IMR-90 (cell line): ENCODE measurements around the gene ANXA2. TPM values are rescaled to one million over a fixed set of nuclear protein-coding genes. Genes with fewer than 3 reads are reported as not detected.

Source experiments
- ATAC-seq: fragments of 200-7000 bp; cut with Tn5 transposase; 2 replicates; pipeline ENCODE4 v1.9.1; 2020; ENCODE audit warnings: low read depth, mild to moderate bottlenecking, moderate library complexity
- BruUV-seq: library from RNA; stranded (reverse); fragments of 400-500 nt; replicated peaks from 2 replicates; lab custom pipeline; 2021; lab: Mats Ljungman, UMichigan
- CTCF ChIA-PET: fragments of 300-600 bp; formaldehyde crosslinking; extraction: SDS; loops from one replicate; lab custom pipeline; 2021; ENCODE audit warnings: antibody characterized with exemption; lab: Yijun Ruan, JAX
- POLR2A ChIA-PET: fragments of 300-600 bp; sonication (Branson Sonifier 250); formaldehyde crosslinking; loops from one replicate; lab custom pipeline; 2022; ENCODE audit warnings: antibody characterized with exemption; ENCODE audit not compliant: unreplicated experiment; lab: Charles Lee
- DNase-seq: peaks from one replicate; pipeline ENCODE4 v3.0.0; 2013
- H2AFZ ChIP-seq: replicated peaks from 2 replicates; pipeline ENCODE3; 2013; ENCODE audit warnings: low read length, mild to moderate bottlenecking; ENCODE audit not compliant: poor library complexity
- H2AK5ac ChIP-seq: 2 replicates; pipeline ENCODE4 v1.6.1; 2013; ENCODE audit warnings: low read depth, low read length, inconsistent platforms
- H2AK9ac ChIP-seq: replicated peaks from 2 replicates; pipeline ENCODE3; 2013; ENCODE audit warnings: mild to moderate bottlenecking, low read depth, low read length, moderate library complexity; ENCODE audit not compliant: poor library complexity
- H2BK120ac ChIP-seq: 2 replicates; pipeline ENCODE4 v1.6.1; 2013; ENCODE audit warnings: low read depth, low read length, inconsistent platforms
- H2BK15ac ChIP-seq: 3 replicates; pipeline ENCODE4 v1.6.1; 2013; ENCODE audit warnings: low read depth, low read length, inconsistent platforms
- H2BK20ac ChIP-seq: 2 replicates; pipeline ENCODE4 v1.6.1; 2013; ENCODE audit warnings: low read depth, mild to moderate bottlenecking, inconsistent platforms, low read length, moderate library complexity
- H2BK5ac ChIP-seq: 2 replicates; pipeline ENCODE4 v1.6.1; 2013; ENCODE audit warnings: mild to moderate bottlenecking, low read depth, low read length, inconsistent platforms; ENCODE audit not compliant: poor library complexity, severe bottlenecking
- H3K14ac ChIP-seq: replicated peaks from 2 replicates; pipeline ENCODE4 v1.6.1; 2013; ENCODE audit warnings: low read depth, low read length, inconsistent platforms
- H3K18ac ChIP-seq: 2 replicates; pipeline ENCODE4 v1.6.1; 2013; ENCODE audit warnings: low read depth, low read length, control low read depth
- H3K23ac ChIP-seq: 2 replicates; pipeline ENCODE4 v1.6.1; 2013; ENCODE audit warnings: low read depth, low read length, inconsistent platforms
- H3K27ac ChIP-seq: 2 replicates; pipeline ENCODE4 v1.5.1; 2013; ENCODE audit warnings: mild to moderate bottlenecking, control low read depth, low read length; ENCODE audit not compliant: insufficient read depth
- H3K27me3 ChIP-seq: 2 replicates; pipeline ENCODE4 v1.6.1; 2013; ENCODE audit warnings: low read length; ENCODE audit not compliant: control insufficient read depth, insufficient read depth
- H3K36me3 ChIP-seq: 2 replicates; pipeline ENCODE4 v1.6.1; 2013; ENCODE audit warnings: low read length, mixed read lengths; ENCODE audit not compliant: control insufficient read depth, insufficient read depth
- H3K4ac ChIP-seq: 2 replicates; pipeline ENCODE4 v1.6.1; 2013; ENCODE audit warnings: low read depth, low read length, inconsistent platforms
- H3K4me1 ChIP-seq: 2 replicates; pipeline ENCODE4 v1.6.1; 2013; ENCODE audit warnings: low read length, mixed read lengths; ENCODE audit not compliant: control insufficient read depth, insufficient read depth
- H3K4me2 ChIP-seq: 2 replicates; pipeline ENCODE4 v1.6.1; 2013; ENCODE audit warnings: low read depth, mild to moderate bottlenecking, control low read depth, low read length, moderate library complexity
- H3K4me3 ChIP-seq: 2 replicates; pipeline ENCODE4 v1.5.1; 2013; ENCODE audit warnings: low read depth, mild to moderate bottlenecking, control low read depth, low read length, moderate library complexity; ENCODE audit not compliant: insufficient read depth
- H3K56ac ChIP-seq: 2 replicates; pipeline ENCODE4 v1.6.1; 2013; ENCODE audit warnings: low read length, inconsistent platforms; ENCODE audit not compliant: insufficient read depth; ENCODE audit errors: extremely low read depth
- H3K79me1 ChIP-seq, 2 experiments: 2 replicates each; pipeline ENCODE4 v1.6.1; 2013; ENCODE audit warnings: low read length in 2 of 2, inconsistent platforms in 1 of 2, low read depth in 1 of 2
- H3K9ac ChIP-seq: 2 replicates; pipeline ENCODE4 v1.6.1; 2013; ENCODE audit warnings: low read depth, low read length, control low read depth
- H3K9me1 ChIP-seq: 2 replicates; pipeline ENCODE4 v1.6.1; 2013; ENCODE audit warnings: low read length, inconsistent platforms; ENCODE audit not compliant: insufficient read depth
- H3K9me3 ChIP-seq: 2 replicates; pipeline ENCODE4 v1.6.1; 2013; ENCODE audit warnings: low read length; ENCODE audit not compliant: control insufficient read depth, insufficient read depth
- H4K20me1 ChIP-seq: 2 replicates; pipeline ENCODE4 v1.6.1; 2013; ENCODE audit warnings: low read length, inconsistent platforms; ENCODE audit not compliant: insufficient read depth
- H4K5ac ChIP-seq: 2 replicates; pipeline ENCODE4 v1.6.1; 2013; ENCODE audit warnings: mild to moderate bottlenecking, low read depth, low read length, control low read depth
- H4K8ac ChIP-seq, 2 experiments: 2 replicates each; pipeline ENCODE4 v1.6.1; 2013; ENCODE audit warnings: low read depth in 2 of 2, low read length in 2 of 2, control low read depth in 1 of 2, inconsistent platforms in 1 of 2
- H4K91ac ChIP-seq: 2 replicates; pipeline ENCODE4 v1.6.1; 2013; ENCODE audit warnings: low read depth, low read length, inconsistent platforms; ENCODE audit not compliant: insufficient read depth
- BHLHE40 ChIP-seq: fragments of 150-350 bp; IDR thresholded peaks from 2 replicates; pipeline ENCODE4 v1.6.1; 2016; ENCODE audit warnings: mild to moderate bottlenecking, low read depth, low read length
- CEBPB ChIP-seq: IDR thresholded peaks from 2 replicates; pipeline ENCODE4 v1.6.1; 2012; ENCODE audit warnings: low read depth, low read length, improper control_type of control experiment
- CHD1 ChIP-seq: IDR thresholded peaks from 2 replicates; pipeline ENCODE4 v1.6.1; 2012; ENCODE audit warnings: low read depth, low read length, improper control_type of control experiment
- CTCF ChIP-seq: conservative IDR thresholded peaks from 2 replicates; pipeline ENCODE4 v1.5.1; 2012; ENCODE audit warnings: mild to moderate bottlenecking, low read depth, low read length, improper control_type of control experiment
- ELK1 ChIP-seq: fragments of 150-350 bp; IDR thresholded peaks from 2 replicates; pipeline ENCODE4 v1.6.1; 2016; ENCODE audit warnings: low read depth, mild to moderate bottlenecking, low read length, moderate library complexity, borderline replicate concordance
- FOS ChIP-seq: fragments of 150-350 bp; IDR thresholded peaks from 2 replicates; pipeline ENCODE4 v1.6.1; 2016; ENCODE audit warnings: low read depth, low read length
- MAFK ChIP-seq: IDR thresholded peaks from 2 replicates; pipeline ENCODE4 v1.6.1; 2012; ENCODE audit warnings: low read depth, low read length, improper control_type of control experiment
- MAZ ChIP-seq: IDR thresholded peaks from 2 replicates; pipeline ENCODE4 v1.6.1; 2012; ENCODE audit warnings: low read depth, mild to moderate bottlenecking, low read length, improper control_type of control experiment, moderate library complexity, borderline replicate concordance
- MXI1 ChIP-seq: IDR thresholded peaks from 2 replicates; pipeline ENCODE4 v1.6.1; 2012; ENCODE audit warnings: low read depth, mild to moderate bottlenecking, low read length, moderate library complexity, borderline replicate concordance
- NFE2L2 ChIP-seq: fragments of 150-350 bp; IDR thresholded peaks from 2 replicates; pipeline ENCODE4 v1.6.1; 2016; ENCODE audit warnings: low read depth, mild to moderate bottlenecking, low read length
- POLR2A ChIP-seq: IDR thresholded peaks from 2 replicates; pipeline ENCODE4 v1.6.1; 2012; ENCODE audit warnings: mild to moderate bottlenecking, low read depth, low read length
- RAD21 ChIP-seq: IDR thresholded peaks from 2 replicates; pipeline ENCODE4 v1.6.1; 2012; ENCODE audit warnings: low read length, improper control_type of control experiment
- RCOR1 ChIP-seq: IDR thresholded peaks from 2 replicates; pipeline ENCODE4 v1.6.1; 2012; ENCODE audit warnings: mild to moderate bottlenecking, low read length, improper control_type of control experiment; ENCODE audit not compliant: insufficient replicate concordance
- RFX5 ChIP-seq: IDR thresholded peaks from 2 replicates; pipeline ENCODE4 v1.8.0; 2012; ENCODE audit warnings: low read depth, mild to moderate bottlenecking, low read length, moderate library complexity
- SMC3 ChIP-seq: fragments of 150-350 bp; IDR thresholded peaks from 2 replicates; pipeline ENCODE4 v1.6.1; 2016; ENCODE audit warnings: low read depth, mild to moderate bottlenecking, antibody characterized with exemption, low read length, moderate library complexity
- USF2 ChIP-seq: fragments of 150-350 bp; IDR thresholded peaks from 2 replicates; pipeline ENCODE4 v1.6.1; 2017; ENCODE audit warnings: mild to moderate bottlenecking, antibody characterized with exemption, low read length, low read depth
- WGBS, 2 experiments: methylation state at CpG; one replicate each; pipeline versions ENCODE4 v1.1.5 to v1.1.7; 2013; ENCODE audit warnings: missing lambda C conversion rate in 2 of 2; ENCODE audit not compliant: insufficient read length in 1 of 2; ENCODE audit errors: extremely low coverage in 2 of 2; 5-methylcytosine and 5-hydroxymethylcytosine counted together
- dilution Hi-C: fragments of 300-500 bp; cut with HindIII; formaldehyde crosslinking; loops from one replicate; pipeline ENCODE4 v1.14.3; 2018; ENCODE audit warnings: low sequenced_read_pairs; ENCODE audit not compliant: unreplicated experiment
- in situ Hi-C: fragments of 300-500 bp; cut with MboI; formaldehyde crosslinking; loops from 3 replicates; pipeline ENCODE4 v1.14.3; 2019; ENCODE audit warnings: low sequenced_read_pairs, inconsistent platforms, mixed read lengths
- intact Hi-C: fragments of 100-400 bp; cut with micrococcal nuclease; formaldehyde crosslinking; loops from 2 replicates; pipeline ENCODE4 v1.10.0; 2022
- polyA plus RNA-seq, 3 experiments: library from polyadenylated mRNA; depleted of rRNA; stranded (reverse); fragments of >200 nt; gene quantifications; 2 replicates each; pipeline ENCODE4 v1.2.3, GENCODE V29; 2012; ENCODE audit warnings: low replicate concordance in 1 of 3
- total RNA-seq: library from RNA; depleted of rRNA; stranded (reverse); fragments of >200 nt; gene quantifications from 2 replicates; pipeline ENCODE4 v1.2.3, GENCODE V29; 2012

ANXA2 gene
- total and polyA plus RNA-seq, 2 of the 4 experiments (the other 2 are of a cell fraction) = 7,454 to 8,412 TPM

GRCh38 chr15:60320365-60320764 lies 77.4 kb downstream of the ANXA2 start:
- H3K79me1 ChIP-seq = no peaks in the 10 kb centered on the region
- no peaks in the 10 kb centered on the region for H3K9me1 ChIP-seq
- peaks cover 51% of the 10 kb centered on the region for H3K27me3 ChIP-seq
- no peak overlapping the region for H3K4me3 ChIP-seq
- CTCF ChIA-PET = interaction anchor here (1.0 to 1.2 kb wide), 2 partner anchors 9 to 123 kb away, joined by 3 to 4 read pairs; no protein-coding TSS in a partner anchor
- no peak overlapping the region for H2AK5ac ChIP-seq
- H3K9me3 ChIP-seq = no peaks in the 10 kb centered on the region
- H3K36me3 ChIP-seq = no peaks in the 10 kb centered on the region
- H2BK15ac ChIP-seq = no peak overlapping the region
- H4K91ac ChIP-seq = no peak overlapping the region
- ATAC-seq = no peak
- POLR2A ChIA-PET = no interaction called here
- H3K4me1 ChIP-seq = no peaks in the 10 kb centered on the region
- no peak overlapping the region for H3K27ac ChIP-seq
- no peak overlapping the region for H4K5ac ChIP-seq
- dilution Hi-C loops = no loop called here
- H2BK5ac ChIP-seq = no peak overlapping the region
- no CpG with 5 or more reads among the region's 4 CpGs for WGBS, 2 experiments
- H3K4me2 ChIP-seq = no peak overlapping the region
- H4K20me1 ChIP-seq = no peaks in the 10 kb centered on the region
- no peak overlapping the region for H2BK120ac ChIP-seq
- in situ Hi-C loops = loop anchor here (10.0 kb wide), 2 partner anchors 596 to 626 kb away; no protein-coding TSS in a partner anchor
- H3K56ac ChIP-seq = no peak overlapping the region
- no TSS peak for BruUV-seq
- H4K8ac ChIP-seq = no peak overlapping the region
- intact Hi-C loops = loop anchor here (10.0 kb wide), 1 partner anchor 786 kb away; no protein-coding TSS in a partner anchor
- no peak overlapping the region for H2AFZ ChIP-seq
- H3K9ac ChIP-seq = no peak overlapping the region
- H3K23ac ChIP-seq = no peak overlapping the region
- no peak overlapping the region for H3K4ac ChIP-seq
- no peak overlapping the region for H2AK9ac ChIP-seq
- no peak for DNase-seq
- no peak overlapping the region for H2BK20ac ChIP-seq
- TF ChIP-seq POLR2A (no peak), BHLHE40 (no peak), FOS (no peak), MAFK (no peak), CTCF (no peak), RAD21 (no peak), MAZ (no peak), ELK1 (no peak), NFE2L2 (no peak), SMC3 (no peak), CEBPB (no peak), CHD1 (no peak), USF2 (no peak), MXI1 (no peak), RFX5 (no peak), RCOR1 (no peak)
- H3K14ac ChIP-seq = no peak overlapping the region
- H3K18ac ChIP-seq = no peak overlapping the region
